Mucosa of rectum (tissue), 2 donors: ENCODE measurements around the gene CHIC2.

Experiments
- H3K27ac ChIP-seq, 2 donors: one replicate each; pipeline ENCODE4 v1.7.0; 2013; ENCODE audit warnings: inconsistent platforms in 2 of 2, low read depth in 2 of 2, low read length in 2 of 2
- H3K27me3 ChIP-seq, 2 donors: one replicate each; pipeline ENCODE4 v1.7.0; 2013; ENCODE audit warnings: low read length in 2 of 2; ENCODE audit not compliant: control insufficient read depth in 2 of 2, insufficient read depth in 2 of 2
- H3K36me3 ChIP-seq, 2 donors: one replicate each; pipeline ENCODE4 v1.7.0; 2013; ENCODE audit warnings: low read length in 2 of 2; ENCODE audit not compliant: control insufficient read depth in 2 of 2, insufficient read depth in 2 of 2
- H3K4me1 ChIP-seq, 2 donors: one replicate each; pipeline ENCODE4 v1.7.0; 2013; ENCODE audit warnings: low read length in 2 of 2, mild to moderate bottlenecking in 1 of 2; ENCODE audit not compliant: control insufficient read depth in 2 of 2, insufficient read depth in 2 of 2
- H3K4me3 ChIP-seq, 2 donors: one replicate each; pipeline ENCODE4 v1.7.0; 2013; ENCODE audit warnings: low read length in 2 of 2
- H3K9ac ChIP-seq, 2 donors: one replicate each; pipeline ENCODE4 v1.7.0; 2013; ENCODE audit warnings: low read length in 2 of 2, low read depth in 1 of 2, mild to moderate bottlenecking in 1 of 2
- H3K9me3 ChIP-seq, 2 donors: one replicate each; pipeline ENCODE4 v1.7.0; 2013; ENCODE audit warnings: low read length in 2 of 2; ENCODE audit not compliant: control insufficient read depth in 2 of 2
- donor health status: healthy.
- donor health status: Normal muscosa, but diverticular disease.

Gene CHIC2

DNA sequence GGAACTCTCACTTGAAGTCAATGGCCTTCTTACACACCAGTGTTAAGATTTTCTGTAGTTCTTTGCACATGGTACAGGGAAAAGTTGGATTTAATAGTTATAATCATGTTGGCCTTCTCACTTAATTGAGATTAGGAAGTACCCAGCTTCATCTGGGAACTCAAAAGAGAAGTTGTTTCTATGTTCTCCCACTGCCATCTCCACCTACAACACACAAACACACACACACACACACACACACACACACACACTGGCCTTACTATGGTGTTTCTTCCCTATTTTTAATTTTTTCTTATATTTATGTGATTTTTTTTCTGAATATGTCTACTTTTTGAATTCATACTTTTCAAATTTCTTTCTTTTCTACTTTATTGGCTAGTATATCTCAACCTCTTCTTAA, 10.0 kb upstream of the CHIC2 start:
- H3K9me3 ChIP-seq = no peaks in the 10 kb centered on the region
- H3K4me1 ChIP-seq = no peaks in the 10 kb centered on the region
- no peak overlapping the region for H3K27ac ChIP-seq
- no peak overlapping the region for H3K9ac ChIP-seq
- H3K4me3 ChIP-seq = no peak overlapping the region
- H3K36me3 ChIP-seq = no peaks in the 10 kb centered on the region
- H3K27me3 ChIP-seq = peaks cover 0 to 2% of the 10 kb centered on the region in 2 donors

GRCh38 chr4:54073271-54073880, 9.0 kb upstream of the CHIC2 start:
- Histone ChIP-seq H3K4me3 (no peak overlapping the region), H3K9me3 (no peaks in the 10 kb centered on the region), H3K36me3 (no peaks in the 10 kb centered on the region), H3K27ac (no peak overlapping the region), H3K9ac (no peak overlapping the region), H3K27me3 (peaks cover 0 to 2% of the 10 kb centered on the region in 2 donors), H3K4me1 (no peaks in the 10 kb centered on the region)

DNA sequence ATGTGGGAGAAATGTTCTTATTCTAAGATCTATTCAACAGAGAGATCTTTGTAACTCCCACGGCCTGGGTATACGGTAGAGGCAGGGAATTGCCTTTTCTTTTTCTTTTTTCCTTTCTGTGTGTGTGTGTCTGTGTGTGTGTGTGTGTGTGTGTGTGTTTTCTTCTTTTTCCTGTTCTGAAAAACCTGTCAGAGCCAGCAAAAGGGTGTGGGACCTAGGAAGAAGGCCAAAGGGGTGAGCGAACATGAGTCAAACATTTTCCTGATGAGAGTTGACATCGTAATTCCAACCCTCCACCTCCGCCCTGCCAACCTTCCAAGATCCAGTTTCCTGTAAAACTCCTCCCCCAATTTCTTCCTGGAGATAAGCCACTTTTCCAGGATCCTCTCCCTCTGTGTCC, 2.8 kb upstream of the CHIC2 start:
- Histone ChIP-seq H3K27me3 (no peaks in the 10 kb centered on the region), H3K9ac (peak overlapping the region; percentile 43 to 60), H3K4me1 (peaks cover 13 to 28% of the 10 kb centered on the region in 2 donors), H3K36me3 (no peaks in the 10 kb centered on the region), H3K27ac (peak overlapping the region; percentile 77 to 85), H3K4me3 (peak overlapping the region in 1 of 2 donors; percentile 32), H3K9me3 (no peaks in the 10 kb centered on the region)

- Histone ChIP-seq H3K4me1 (peaks cover 16 to 28% of the 10 kb centered on the region in 2 donors), H3K4me3 (peak overlapping the region in 1 of 2 donors; percentile 32), H3K27me3 (no peaks in the 10 kb centered on the region), H3K9ac (peak overlapping the region; percentile 43 to 60), H3K9me3 (no peaks in the 10 kb centered on the region), H3K27ac (peak overlapping the region; percentile 77 to 85), H3K36me3 (no peaks in the 10 kb centered on the region)
These were observed 2.3 kb upstream of the CHIC2 start for GRCh38 chr4:54066718-54067129.

DNA sequence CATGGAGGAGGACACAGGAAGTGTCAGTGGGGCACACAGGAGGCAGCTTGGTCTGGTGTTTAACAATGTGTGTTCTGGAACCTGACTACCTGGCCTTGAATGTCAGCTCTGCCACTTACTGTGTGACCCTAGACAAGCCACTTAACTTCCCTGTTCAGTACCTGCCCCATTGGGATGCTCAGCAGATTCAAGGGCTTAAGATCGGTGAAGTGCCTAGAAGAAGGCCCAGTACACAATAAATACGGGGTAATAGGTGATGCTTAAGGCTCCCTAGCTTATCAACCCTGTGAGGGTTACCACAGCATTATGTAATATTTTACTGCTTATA, 1.6 kb upstream of the CHIC2 start:
- H3K4me1 ChIP-seq = peaks cover 19 to 28% of the 10 kb centered on the region in 2 donors
- H3K9ac ChIP-seq = no peak overlapping the region
- peak overlapping the region; percentile 85 to 93 for H3K27ac ChIP-seq
- H3K4me3 ChIP-seq = no peak overlapping the region
- no peaks in the 10 kb centered on the region for H3K9me3 ChIP-seq
- H3K36me3 ChIP-seq = no peaks in the 10 kb centered on the region
- no peaks in the 10 kb centered on the region for H3K27me3 ChIP-seq

DNA sequence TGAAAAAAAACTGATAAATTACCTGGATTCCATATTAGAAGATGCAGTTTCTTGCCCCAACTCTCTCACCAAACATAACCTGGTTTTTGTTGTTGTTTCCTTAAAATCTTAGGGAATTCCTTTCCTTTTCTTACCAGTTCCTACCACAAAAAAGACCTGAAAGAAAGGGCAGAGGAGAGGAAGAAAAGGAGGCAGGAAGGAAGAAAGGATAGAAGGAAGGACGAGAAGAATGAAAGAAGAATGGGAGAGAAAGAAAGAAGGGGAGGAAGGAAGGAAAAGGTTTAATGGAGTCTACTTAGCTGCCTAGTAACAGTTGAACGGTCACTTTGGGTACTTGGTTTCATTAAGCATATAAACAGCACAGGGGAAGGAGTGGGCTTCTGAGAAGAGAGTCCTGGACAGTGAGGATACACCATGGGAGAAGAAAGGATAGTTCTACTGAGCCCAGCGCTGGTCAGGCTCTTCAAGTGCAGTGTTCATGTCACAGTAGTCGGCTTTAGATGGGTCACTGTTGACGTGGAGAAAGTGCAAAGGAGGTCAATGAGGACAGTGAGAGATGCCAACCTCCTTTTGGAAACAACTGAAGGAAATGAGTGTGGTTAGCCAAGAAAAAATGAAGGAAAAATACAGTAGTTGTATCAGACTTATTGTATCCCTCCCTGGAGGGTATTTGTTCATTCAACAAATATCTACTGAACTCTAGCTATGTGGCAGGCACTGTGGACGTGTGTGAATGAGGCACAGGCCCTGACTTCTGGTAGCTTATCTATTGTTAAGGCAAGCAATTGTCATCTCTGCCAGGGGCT, 1.1 kb upstream of the CHIC2 start:
- no peaks in the 10 kb centered on the region for H3K27me3 ChIP-seq
- H3K9me3 ChIP-seq = no peaks in the 10 kb centered on the region
- H3K36me3 ChIP-seq = no peaks in the 10 kb centered on the region
- peak overlapping the region; percentile 93 to 96 for H3K27ac ChIP-seq
- peaks cover 19 to 30% of the 10 kb centered on the region in 2 donors for H3K4me1 ChIP-seq
- H3K4me3 ChIP-seq = peak overlapping the region in 1 of 2 donors; percentile 71
- peak overlapping the region; percentile 44 to 96 for H3K9ac ChIP-seq

DNA sequence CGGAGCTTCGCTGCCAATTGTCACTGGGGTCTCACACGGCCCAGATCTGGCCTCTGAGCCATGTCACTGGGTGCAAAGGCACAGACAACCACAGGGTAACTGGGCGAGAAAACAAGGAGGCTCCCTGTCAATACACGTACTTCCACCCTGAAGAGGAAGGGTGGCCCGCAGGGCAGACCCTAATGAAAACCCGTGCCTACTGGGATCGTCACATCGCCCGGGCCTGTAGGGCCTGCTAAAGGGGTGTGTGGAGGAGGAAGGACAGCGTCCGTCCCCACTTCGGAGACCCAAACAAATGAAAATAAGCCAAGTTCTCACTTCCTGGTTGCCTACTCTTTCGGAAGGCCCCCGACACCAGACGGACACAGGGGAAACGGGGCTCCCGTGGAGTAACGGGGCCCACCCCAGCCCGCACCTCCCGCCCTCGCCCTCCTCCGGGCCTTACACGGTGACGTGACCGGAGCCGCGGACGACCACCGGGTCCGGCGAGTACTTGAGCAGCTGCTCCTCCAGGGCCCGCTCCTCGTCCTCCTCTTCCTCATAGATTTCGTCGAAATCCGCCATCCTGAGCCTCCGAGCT, 578 bp downstream of the CHIC2 start:
- Histone ChIP-seq H3K27me3 (no peaks in the 10 kb centered on the region), H3K9me3 (no peaks in the 10 kb centered on the region), H3K36me3 (no peaks in the 10 kb centered on the region), H3K9ac (peak overlapping the region; percentile 82 to 96), H3K4me1 (peaks cover 19 to 33% of the 10 kb centered on the region in 2 donors), H3K4me3 (peak overlapping the region; percentile 92 to 98), H3K27ac (peak overlapping the region; percentile 93 to 96)

- no peaks in the 10 kb centered on the region for H3K36me3 ChIP-seq
- peak overlapping the region; percentile 93 to 96 for H3K27ac ChIP-seq
- peak overlapping the region; percentile 92 to 98 for H3K4me3 ChIP-seq
- no peaks in the 10 kb centered on the region for H3K27me3 ChIP-seq
- H3K9me3 ChIP-seq = no peaks in the 10 kb centered on the region
- H3K9ac ChIP-seq = peak overlapping the region; percentile 82 to 96
- peaks cover 19 to 33% of the 10 kb centered on the region in 2 donors for H3K4me1 ChIP-seq
These were observed 1.2 kb downstream of the CHIC2 start for GRCh38 chr4:54063229-54063628.

- Histone ChIP-seq H3K36me3 (no peaks in the 10 kb centered on the region), H3K27ac (no peak overlapping the region), H3K9me3 (no peaks in the 10 kb centered on the region), H3K4me1 (peaks cover 19 to 33% of the 10 kb centered on the region in 2 donors), H3K9ac (no peak overlapping the region), H3K27me3 (no peaks in the 10 kb centered on the region), H3K4me3 (peak overlapping the region; percentile 92 to 98)
These were observed 2.0 kb downstream of the CHIC2 start for GRCh38 chr4:54062392-54062791.

GRCh38 chr4:54061873-54062272, 2.5 kb downstream of the CHIC2 start:
- Histone ChIP-seq H3K9ac (no peak overlapping the region), H3K9me3 (no peaks in the 10 kb centered on the region), H3K36me3 (no peaks in the 10 kb centered on the region), H3K4me1 (peaks cover 17 to 31% of the 10 kb centered on the region in 2 donors), H3K27ac (no peak overlapping the region), H3K27me3 (no peaks in the 10 kb centered on the region), H3K4me3 (peak overlapping the region in 1 of 2 donors; percentile 49)
